Stomach smooth muscle (tissue), 2 donors: ENCODE measurements around the gene FHOD1.

Experiments used
- H3K27ac ChIP-seq: one replicate; pipeline ENCODE4 v1.7.0; 2013; ENCODE audit warnings: mild to moderate bottlenecking, low read length, inconsistent platforms
- H3K27me3 ChIP-seq, 2 donors: one replicate each; pipeline ENCODE4 v1.7.0; 2013; ENCODE audit warnings: low read length in 2 of 2; ENCODE audit not compliant: insufficient read depth in 2 of 2, control insufficient read depth in 1 of 2
- H3K36me3 ChIP-seq, 2 donors: one replicate each; pipeline ENCODE4 v1.7.0; 2013; ENCODE audit warnings: low read length in 2 of 2; ENCODE audit not compliant: control insufficient read depth in 2 of 2, insufficient read depth in 2 of 2
- H3K4me1 ChIP-seq: one replicate; pipeline ENCODE4 v1.7.0; 2013; ENCODE audit warnings: low read length; ENCODE audit not compliant: control insufficient read depth, insufficient read depth
- H3K4me3 ChIP-seq, 2 donors: one replicate each; pipeline ENCODE4 v1.7.0; 2013; ENCODE audit warnings: low read length in 2 of 2
- H3K9ac ChIP-seq, 2 donors: one replicate each; pipeline ENCODE4 v1.7.0; 2013; ENCODE audit warnings: low read length in 2 of 2, mild to moderate bottlenecking in 1 of 2
- H3K9me3 ChIP-seq, 2 donors: one replicate each; pipeline ENCODE4 v1.7.0; 2013; ENCODE audit warnings: low read length in 2 of 2; ENCODE audit not compliant: control insufficient read depth in 2 of 2
- donor health status: healthy.
- donor health status: Pancreatic carcinoma.

The FHOD1 gene

DNA sequence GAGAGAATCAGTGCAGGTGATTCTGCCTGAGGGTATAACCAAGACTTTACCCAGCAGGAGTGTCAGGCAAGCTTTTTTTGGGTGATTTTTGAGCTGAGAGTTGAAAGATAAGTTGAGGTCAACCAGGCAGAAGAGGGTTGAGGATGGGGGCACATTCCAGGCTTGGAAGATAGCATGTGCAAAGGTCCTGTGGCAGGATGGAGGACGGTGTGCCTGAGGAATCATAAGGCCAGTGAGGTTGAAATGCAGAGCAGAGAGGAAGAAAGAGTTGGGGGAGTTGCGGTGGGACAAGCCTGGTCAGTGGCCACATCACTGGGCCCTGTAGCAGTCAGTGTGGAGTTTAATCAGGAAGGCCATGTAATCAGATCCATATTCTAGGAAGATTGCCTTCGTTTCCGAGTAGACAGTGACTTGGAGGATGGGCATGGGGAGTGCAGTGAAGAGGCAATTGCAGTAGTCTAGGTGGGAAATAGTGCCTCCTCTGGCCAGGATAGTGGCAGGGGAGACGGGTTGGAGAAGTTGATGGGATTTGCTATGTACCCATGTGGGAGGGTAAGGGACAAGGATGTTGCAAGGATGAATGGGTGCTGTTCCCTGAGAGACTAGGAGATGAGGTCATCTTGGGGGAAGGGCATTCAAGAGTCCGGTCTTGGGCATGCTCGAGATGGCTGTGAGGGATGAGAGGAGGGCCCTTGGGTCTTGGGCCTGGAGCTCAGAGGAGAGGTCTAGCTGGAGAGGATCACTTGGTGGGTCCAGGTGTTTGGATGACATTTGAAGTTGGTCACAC is 36.0 kb upstream of the FHOD1 start:
- H3K9me3 ChIP-seq = no peaks in the 10 kb centered on the region
- no peak overlapping the region for H3K4me3 ChIP-seq
- peaks cover 12% of the 10 kb centered on the region for H3K4me1 ChIP-seq
- no peaks in the 10 kb centered on the region for H3K36me3 ChIP-seq
- H3K27ac ChIP-seq = no peak overlapping the region
- no peak overlapping the region for H3K9ac ChIP-seq
- H3K27me3 ChIP-seq = no peaks in the 10 kb centered on the region

GRCh38 chr16:67282447-67282805 is 35.1 kb upstream of the FHOD1 start:
- H3K4me3 ChIP-seq = no peak overlapping the region
- no peaks in the 10 kb centered on the region for H3K36me3 ChIP-seq
- H3K27ac ChIP-seq = no peak overlapping the region
- H3K4me1 ChIP-seq = peaks cover 19% of the 10 kb centered on the region
- H3K27me3 ChIP-seq = no peaks in the 10 kb centered on the region
- no peak overlapping the region for H3K9ac ChIP-seq
- H3K9me3 ChIP-seq = no peaks in the 10 kb centered on the region

- H3K4me1 ChIP-seq = peaks cover 21% of the 10 kb centered on the region
- H3K36me3 ChIP-seq = no peaks in the 10 kb centered on the region
- H3K4me3 ChIP-seq = no peak overlapping the region
- H3K27ac ChIP-seq = no peak overlapping the region
- H3K27me3 ChIP-seq = no peaks in the 10 kb centered on the region
- H3K9ac ChIP-seq = no peak overlapping the region
- H3K9me3 ChIP-seq = no peaks in the 10 kb centered on the region
These were observed 34.5 kb upstream of the FHOD1 start for GRCh38 chr16:67281536-67282446.

DNA sequence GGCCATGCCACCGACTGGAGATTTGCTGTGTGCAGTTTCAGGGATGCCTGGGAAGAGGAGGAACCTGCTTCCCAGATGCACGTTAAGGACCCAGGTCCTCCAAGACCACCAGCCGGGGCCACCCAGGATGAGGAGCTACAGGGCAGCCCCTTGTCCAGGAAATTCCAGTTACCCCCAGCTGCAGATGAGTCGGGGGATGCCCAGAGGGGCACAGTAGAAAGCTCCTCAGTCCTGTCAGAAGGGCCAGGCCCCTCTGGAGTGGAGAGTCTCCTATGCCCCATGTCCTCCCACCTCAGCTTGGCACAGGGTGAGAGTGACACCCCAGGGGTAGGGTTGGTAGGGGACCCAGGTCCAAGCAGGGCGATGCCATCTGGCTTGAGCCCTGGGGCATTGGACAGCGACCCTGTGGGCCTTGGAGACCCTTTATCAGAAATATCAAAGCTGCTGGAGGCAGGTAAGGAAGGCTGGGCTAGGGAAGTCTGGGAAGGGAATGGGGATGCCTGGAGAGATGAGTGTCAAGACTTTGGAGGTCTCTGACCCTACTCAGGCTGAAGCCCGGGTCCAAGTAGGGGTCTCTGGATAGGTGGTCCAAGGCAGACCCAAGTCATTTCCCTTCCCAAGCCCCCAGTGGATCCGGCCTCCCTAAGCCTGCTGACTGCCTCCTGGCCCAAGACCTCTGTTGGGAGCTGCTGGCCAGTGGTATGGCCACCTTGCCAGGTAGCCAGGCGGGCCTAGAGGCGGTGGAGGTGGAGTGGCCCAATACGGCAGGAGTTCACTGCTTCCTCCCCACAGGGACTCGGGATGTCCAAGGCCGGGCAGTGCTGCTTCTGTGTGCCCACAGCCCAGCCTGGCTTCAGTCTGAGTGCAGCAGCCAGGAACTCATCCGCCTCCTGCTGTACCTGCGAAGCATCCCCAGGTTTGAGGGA is 33.1 kb upstream of the FHOD1 start:
- Histone ChIP-seq H3K4me3 (no peak overlapping the region), H3K9me3 (no peaks in the 10 kb centered on the region), H3K27ac (no peak overlapping the region), H3K4me1 (peaks cover 21% of the 10 kb centered on the region), H3K27me3 (no peaks in the 10 kb centered on the region), H3K36me3 (peaks cover 0 to 1% of the 10 kb centered on the region in 2 donors), H3K9ac (no peak overlapping the region)

GRCh38 chr16:67279296-67280089 is 32.2 kb upstream of the FHOD1 start, which contains the start of gene PLEKHG4:
PLEKHG4 (plus strand) TSS chr16:67279532; CDS start chr16:67280045, 513 bp downstream.
- Histone ChIP-seq H3K27me3 (no peaks in the 10 kb centered on the region), H3K9ac (peak within 1 kb of the TSS in 1 of 2 donors; percentile 42), H3K36me3 (peaks cover 0 to 2% of the 10 kb centered on the region in 2 donors), H3K4me1 (peaks cover 21% of the 10 kb centered on the region), H3K9me3 (no peaks in the 10 kb centered on the region), H3K27ac (no peak within 1 kb of the TSS), H3K4me3 (peak within 1 kb of the TSS; percentile 40 to 72)

DNA sequence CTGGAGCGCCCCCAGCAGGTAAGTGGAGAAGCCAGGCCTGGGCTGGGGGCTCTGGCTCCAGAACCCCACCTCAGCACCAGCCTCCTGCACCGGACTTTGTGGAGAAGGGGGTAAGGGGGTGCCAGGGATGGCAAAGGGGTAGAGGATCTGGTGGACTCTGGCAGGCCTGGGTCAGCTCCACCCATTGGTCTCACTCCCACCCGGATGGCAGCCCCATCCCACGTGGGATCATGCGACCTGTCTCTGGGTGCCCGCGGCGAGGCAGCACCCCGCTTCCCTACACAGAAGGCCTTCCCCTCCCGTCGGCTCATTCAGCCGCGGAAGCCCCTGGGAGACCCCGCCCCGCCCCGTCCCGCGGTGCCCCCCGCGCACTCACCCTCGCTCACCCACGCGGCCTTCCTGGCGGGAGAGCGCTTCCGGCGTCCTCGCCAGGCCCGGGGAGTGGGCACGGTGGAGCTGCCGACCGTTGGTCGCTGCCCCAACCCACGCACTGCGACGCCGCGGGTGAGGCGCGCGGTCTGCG is 31.6 kb upstream of the FHOD1 start:
- H3K9me3 ChIP-seq = no peaks in the 10 kb centered on the region
- H3K9ac ChIP-seq = peak overlapping the region in 1 of 2 donors; percentile 42
- H3K27ac ChIP-seq = no peak overlapping the region
- H3K36me3 ChIP-seq = peaks cover 0 to 2% of the 10 kb centered on the region in 2 donors
- H3K4me3 ChIP-seq = peak overlapping the region; percentile 40 to 72
- H3K4me1 ChIP-seq = peaks cover 21% of the 10 kb centered on the region
- no peaks in the 10 kb centered on the region for H3K27me3 ChIP-seq

DNA sequence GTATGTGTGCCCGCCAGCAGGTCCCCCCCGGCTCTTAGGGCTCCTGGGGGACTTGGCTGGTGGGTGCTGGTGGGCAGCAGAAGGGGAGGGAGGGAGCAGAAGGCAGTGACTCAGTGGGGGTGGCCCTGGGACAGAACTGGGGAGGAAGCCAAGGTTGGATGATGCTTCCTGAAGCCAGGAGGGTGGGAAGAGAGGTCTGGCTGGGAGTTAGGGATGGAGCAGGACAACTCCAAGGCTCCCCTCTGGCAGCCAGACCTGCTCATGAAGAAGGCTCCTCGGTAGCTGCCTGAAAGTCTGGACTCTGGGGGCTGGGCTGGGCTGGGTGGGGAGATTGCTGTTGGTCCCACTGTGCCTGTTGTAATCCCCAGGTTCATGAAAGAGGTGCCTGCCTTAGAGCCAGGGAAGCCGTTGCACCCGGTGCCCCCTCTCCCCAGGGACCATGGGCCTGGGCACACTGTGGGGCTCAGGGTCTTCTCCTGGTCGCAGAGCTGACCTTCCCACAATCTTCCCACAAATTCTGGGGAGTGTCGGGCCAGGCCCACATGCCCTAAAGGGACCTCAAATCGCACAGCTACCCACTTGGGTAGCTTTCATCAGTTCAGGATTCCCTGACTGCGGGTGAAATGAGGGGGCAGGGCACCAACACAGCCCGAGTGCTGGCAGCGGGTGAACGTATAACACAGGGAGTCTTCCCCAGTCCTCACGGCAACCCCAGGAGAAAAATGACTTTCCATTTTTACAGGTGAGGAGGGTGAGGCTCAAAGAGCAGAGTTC is 30.9 kb upstream of the FHOD1 start:
- Histone ChIP-seq H3K36me3 (peaks cover 0 to 2% of the 10 kb centered on the region in 2 donors), H3K4me3 (peak overlapping the region; percentile 40 to 72), H3K27me3 (no peaks in the 10 kb centered on the region), H3K9ac (peak overlapping the region in 1 of 2 donors; percentile 42), H3K9me3 (no peaks in the 10 kb centered on the region), H3K4me1 (peaks cover 21% of the 10 kb centered on the region), H3K27ac (no peak overlapping the region)

DNA sequence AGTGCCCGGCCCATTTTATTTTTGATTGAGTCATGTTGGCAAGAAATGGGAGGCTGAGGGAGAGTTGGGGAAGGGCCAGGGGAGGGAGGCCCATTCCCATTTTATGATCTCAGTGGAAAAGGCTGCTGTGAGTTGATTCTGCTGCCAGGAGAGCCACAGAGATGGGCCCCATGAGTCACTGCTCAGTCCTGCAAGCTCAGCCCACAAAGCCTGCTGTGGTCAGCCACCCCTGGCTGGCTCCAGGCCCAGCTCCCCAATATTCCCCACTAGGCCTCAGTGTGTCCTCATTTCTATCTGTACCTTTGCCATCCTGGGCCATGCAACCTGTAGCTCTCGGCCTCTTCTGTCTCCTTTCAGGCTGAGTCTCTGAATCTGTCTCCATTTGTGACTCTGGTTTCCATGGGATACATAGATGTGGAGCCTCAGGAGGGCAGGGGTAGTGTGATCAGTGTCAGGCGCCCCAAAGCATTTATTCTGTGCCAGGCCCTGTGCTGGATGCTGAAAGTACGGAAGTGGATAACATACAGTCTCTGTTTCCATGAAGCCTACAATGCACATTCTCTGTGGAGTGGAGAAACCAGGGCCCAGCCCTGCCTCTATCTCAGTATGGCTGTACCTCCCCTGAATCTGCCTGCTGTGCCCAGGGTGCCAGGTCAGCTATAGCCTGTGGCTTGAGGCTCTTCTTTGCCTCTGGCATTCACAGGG is 30.2 kb upstream of the FHOD1 start:
- Histone ChIP-seq H3K27ac (no peak overlapping the region), H3K4me1 (peaks cover 21% of the 10 kb centered on the region), H3K9me3 (no peaks in the 10 kb centered on the region), H3K9ac (no peak overlapping the region), H3K27me3 (no peaks in the 10 kb centered on the region), H3K4me3 (no peak overlapping the region), H3K36me3 (peaks cover 0 to 2% of the 10 kb centered on the region in 2 donors)

GRCh38 chr16:67275321-67275720 is 28.0 kb upstream of the FHOD1 start:
- Histone ChIP-seq H3K27me3 (no peaks in the 10 kb centered on the region), H3K9me3 (no peaks in the 10 kb centered on the region), H3K36me3 (peaks cover 0 to 2% of the 10 kb centered on the region in 2 donors), H3K4me3 (no peak overlapping the region), H3K9ac (no peak overlapping the region), H3K27ac (no peak overlapping the region), H3K4me1 (peaks cover 21% of the 10 kb centered on the region)
